Parathyroid adenoma (tissue), 2 donors: Measurements from ENCODE around the gene INHBE.

Experiments used
- H2AFZ ChIP-seq: fragments of 300-600 bp; sonication (generic); one replicate; pipeline ENCODE4 v1.7.0; 2017; ENCODE audit warnings: antibody characterized with exemption, mild to moderate bottlenecking
- H3K27ac ChIP-seq: fragments of 300-600 bp; sonication (generic); one replicate; pipeline ENCODE4 v1.7.0; 2017
- H3K27me3 ChIP-seq: fragments of 300-600 bp; sonication (generic); one replicate; pipeline ENCODE4 v1.7.0; 2017; ENCODE audit warnings: low read length; ENCODE audit not compliant: control insufficient read depth, insufficient read depth
- H3K36me3 ChIP-seq: fragments of 300-600 bp; sonication (generic); one replicate; pipeline ENCODE4 v1.7.0; 2017; ENCODE audit warnings: low read length; ENCODE audit not compliant: control insufficient read depth, insufficient read depth
- H3K4me1 ChIP-seq: fragments of 300-600 bp; sonication (generic); one replicate; pipeline ENCODE4 v1.7.0; 2017; ENCODE audit warnings: control low read depth
- H3K4me2 ChIP-seq: fragments of 300-600 bp; sonication (generic); one replicate; pipeline ENCODE4 v1.7.0; 2017; ENCODE audit warnings: low read length
- H3K4me3 ChIP-seq: fragments of 300-600 bp; sonication (generic); one replicate; pipeline ENCODE4 v1.7.0; 2017; ENCODE audit warnings: low read depth, low read length
- H3K79me2 ChIP-seq: fragments of 300-600 bp; sonication (generic); one replicate; pipeline ENCODE4 v1.7.0; 2017; ENCODE audit warnings: control low read depth
- H3K9ac ChIP-seq: fragments of 300-600 bp; sonication (generic); one replicate; pipeline ENCODE4 v1.7.0; 2017; ENCODE audit warnings: mild to moderate bottlenecking
- H3K9me3 ChIP-seq: fragments of 300-600 bp; sonication (generic); one replicate; pipeline ENCODE4 v1.7.0; 2017; ENCODE audit warnings: low read length; ENCODE audit not compliant: control insufficient read depth
- CTCF ChIP-seq: fragments of 300-600 bp; sonication (generic); IDR thresholded peaks from one replicate; pipeline ENCODE4 v1.7.0; 2017; ENCODE audit warnings: antibody characterized with exemption, mild to moderate bottlenecking
- donor health status: primary hyperparathyroidism.

Gene INHBE

GRCh38 chr12:57460468-57460784 is 5.3 kb downstream of the INHBE start:
- Histone ChIP-seq H3K9ac (no peak overlapping the region), H2AFZ (no peak overlapping the region), H3K79me2 (no peaks in the 10 kb centered on the region), H3K9me3 (no peaks in the 10 kb centered on the region), H3K27me3 (no peaks in the 10 kb centered on the region), H3K4me2 (peak overlapping the region; percentile 97), H3K4me3 (no peak overlapping the region), H3K36me3 (no peaks in the 10 kb centered on the region), H3K4me1 (peaks cover 15% of the 10 kb centered on the region), H3K27ac (no peak overlapping the region)
- TF ChIP-seq CTCF = no peak

GRCh38 chr12:57460841-57461275 is 5.8 kb downstream of the INHBE start:
- Histone ChIP-seq H3K9ac (no peak overlapping the region), H3K4me2 (no peak overlapping the region), H3K9me3 (no peaks in the 10 kb centered on the region), H3K27ac (no peak overlapping the region), H2AFZ (no peak overlapping the region), H3K79me2 (no peaks in the 10 kb centered on the region), H3K27me3 (no peaks in the 10 kb centered on the region), H3K36me3 (no peaks in the 10 kb centered on the region), H3K4me1 (peaks cover 12% of the 10 kb centered on the region), H3K4me3 (no peak overlapping the region)
- TF ChIP-seq CTCF = no peak

- Histone ChIP-seq H3K4me2 (peak overlapping the region; percentile 81), H3K36me3 (no peaks in the 10 kb centered on the region), H3K27me3 (no peaks in the 10 kb centered on the region), H3K9ac (no peak overlapping the region), H3K79me2 (no peaks in the 10 kb centered on the region), H2AFZ (peak overlapping the region; percentile 2), H3K4me1 (peaks cover 8% of the 10 kb centered on the region), H3K4me3 (peak overlapping the region; percentile 72), H3K27ac (no peak overlapping the region), H3K9me3 (no peaks in the 10 kb centered on the region)
- no peak for TF ChIP-seq CTCF
Observed at GRCh38 chr12:57461276-57461916, 6.3 kb downstream of the INHBE start.

GRCh38 chr12:57461917-57462250 is 6.8 kb downstream of the INHBE start:
- Histone ChIP-seq H3K27me3 (no peaks in the 10 kb centered on the region), H3K9me3 (no peaks in the 10 kb centered on the region), H3K4me3 (peak overlapping the region; percentile 72), H3K4me2 (peak overlapping the region; percentile 81), H3K79me2 (no peaks in the 10 kb centered on the region), H3K36me3 (no peaks in the 10 kb centered on the region), H3K27ac (no peak overlapping the region), H3K4me1 (peaks cover 8% of the 10 kb centered on the region), H3K9ac (no peak overlapping the region), H2AFZ (peak overlapping the region; percentile 2)
- TF ChIP-seq CTCF = no peak

GRCh38 chr12:57462251-57462911 is 7.3 kb downstream of the INHBE start:
- Histone ChIP-seq H3K27me3 (no peaks in the 10 kb centered on the region), H3K9ac (no peak overlapping the region), H3K4me3 (peak overlapping the region; percentile 72), H3K9me3 (no peaks in the 10 kb centered on the region), H3K79me2 (no peaks in the 10 kb centered on the region), H3K27ac (peak overlapping the region; percentile 26), H2AFZ (peak overlapping the region; percentile 68), H3K36me3 (no peaks in the 10 kb centered on the region), H3K4me1 (peaks cover 8% of the 10 kb centered on the region), H3K4me2 (peak overlapping the region; percentile 81)
- TF ChIP-seq CTCF = peak; percentile 96
